Measurements from ENCODE around the gene AGAP5.
"Not testable (repeated sequence)": the region's sequence is repeated elsewhere in the genome, so short reads cannot be mapped to it uniquely, and the experiment has no call there.

Gene AGAP5

GRCh38 chr10:73697675-73698159 is at the start of gene AGAP5:
TSS of gene AGAP5 (minus strand) at chr10:73698109. CDS start at chr10:73697755, 354 bp downstream.
- H3K4me2 ChIP-seq, H3K9ac ChIP-seq, H3K36me3 ChIP-seq, H3K27me3 ChIP-seq, H3K27ac ChIP-seq, H4K20me1 ChIP-seq, H3K9me3 ChIP-seq, H3K4me3 ChIP-seq, H3K4me1 ChIP-seq: not testable (repeated sequence)

- Histone ChIP-seq H3K27ac (no peak overlapping the region), H3K4me2 (no peak overlapping the region), H3K36me3 (peaks cover 67% of the 10 kb centered on the region), H4K20me1 (peaks cover 56% of the 10 kb centered on the region), H3K9me3 (no peaks in the 10 kb centered on the region), H3K4me1 (peaks cover 27% of the 10 kb centered on the region), H3K4me3 (no peak overlapping the region), H3K9ac (no peak overlapping the region), H3K27me3 (no peaks in the 10 kb centered on the region)
- TF ChIP-seq Cebpa-rat (IDR thresholded peaks at IDR 0.05), result no peak
Measured at GRCh38 chr10:73746721-73747120, 48.8 kb upstream of the AGAP5 start.

GRCh38 chr10:73744664-73744975 is 46.7 kb upstream of the AGAP5 start:
- H3K36me3 ChIP-seq, result peaks cover 60% of the 10 kb centered on the region
- no peaks in the 10 kb centered on the region for H3K27me3 ChIP-seq
- no peaks in the 10 kb centered on the region for H3K9me3 ChIP-seq
- H4K20me1 ChIP-seq, result peaks cover 35% of the 10 kb centered on the region; the same call in 1 of the 2 replicates
- H3K4me1 ChIP-seq, result peaks cover 37% of the 10 kb centered on the region
- peak overlapping the region; percentile 96 for H3K4me2 ChIP-seq
- H3K9ac ChIP-seq, result peak overlapping the region; percentile 91
- peak overlapping the region; percentile 91 for H3K4me3 ChIP-seq
- H3K27ac ChIP-seq, result peak overlapping the region; percentile 91
- no peak for TF ChIP-seq Cebpa-rat (IDR thresholded peaks at IDR 0.05)

GRCh38 chr10:73743905-73744663 is 46.2 kb upstream of the AGAP5 start, which contains the start of gene SEC24C:
TSS of gene SEC24C (plus strand) at chr10:73744372. CDS start at chr10:73746833, 2,461 bp downstream.
- H3K4me3 ChIP-seq, result peak within 1 kb of the TSS; percentile 91
- TF ChIP-seq Cebpa-rat (IDR thresholded peaks at IDR 0.05), result no peak
- H3K27ac ChIP-seq, result peak within 1 kb of the TSS; percentile 91
- peak within 1 kb of the TSS; percentile 96 for H3K4me2 ChIP-seq
- H3K9me3 ChIP-seq, result no peaks in the 10 kb centered on the region
- H3K9ac ChIP-seq, result peak within 1 kb of the TSS; percentile 91
- H4K20me1 ChIP-seq, result peaks cover 30% of the 10 kb centered on the region; the same call in 1 of the 2 replicates
- no peaks in the 10 kb centered on the region for H3K27me3 ChIP-seq
- peaks cover 55% of the 10 kb centered on the region for H3K36me3 ChIP-seq
- H3K4me1 ChIP-seq, result peaks cover 37% of the 10 kb centered on the region

- no peak for TF ChIP-seq Cebpa-rat (IDR thresholded peaks at IDR 0.05)
- H3K27me3 ChIP-seq, result no peaks in the 10 kb centered on the region
- no peaks in the 10 kb centered on the region for H3K9me3 ChIP-seq
- H3K4me1 ChIP-seq, result peaks cover 37% of the 10 kb centered on the region
- H3K36me3 ChIP-seq, result peaks cover 48% of the 10 kb centered on the region
- peak overlapping the region; percentile 91 for H3K4me3 ChIP-seq
- peaks cover 23% of the 10 kb centered on the region; the same call in 1 of the 2 replicates for H4K20me1 ChIP-seq
- peak overlapping the region; percentile 91 for H3K9ac ChIP-seq
- peak overlapping the region; percentile 89 for H3K4me2 ChIP-seq
- H3K27ac ChIP-seq, result peak overlapping the region; percentile 91
Measured at GRCh38 chr10:73743327-73743904, 45.5 kb upstream of the AGAP5 start.

GRCh38 chr10:73742454-73742734 is 44.5 kb upstream of the AGAP5 start:
- Histone ChIP-seq H3K4me3 (no peak overlapping the region), H3K27me3 (no peaks in the 10 kb centered on the region), H3K9ac (no peak overlapping the region), H3K4me1 (peaks cover 37% of the 10 kb centered on the region), H4K20me1 (peaks cover 16% of the 10 kb centered on the region; the same call in 1 of the 2 replicates), H3K9me3 (no peaks in the 10 kb centered on the region), H3K27ac (no peak overlapping the region), H3K36me3 (peaks cover 43% of the 10 kb centered on the region), H3K4me2 (no peak overlapping the region)
- no peak for TF ChIP-seq Cebpa-rat (IDR thresholded peaks at IDR 0.05)

- not testable (repeated sequence) for H3K27ac ChIP-seq, H4K20me1 ChIP-seq, H3K9ac ChIP-seq, H3K27me3 ChIP-seq, H3K4me3 ChIP-seq, H3K9me3 ChIP-seq
- peak overlapping the region; percentile 12; the same call in 1 of the 2 replicates for H3K4me2 ChIP-seq
- H3K36me3 ChIP-seq, result peaks cover 35% of the 10 kb centered on the region
- peaks cover 31% of the 10 kb centered on the region for H3K4me1 ChIP-seq
Measured at GRCh38 chr10:73740501-73741254, 42.8 kb upstream of the AGAP5 start.

GRCh38 chr10:73734796-73735305 is 36.9 kb upstream of the AGAP5 start:
- H3K4me1 ChIP-seq, result peaks cover 12% of the 10 kb centered on the region
- H4K20me1 ChIP-seq, result peaks cover 6% of the 10 kb centered on the region; the same call in 1 of the 2 replicates
- no peak overlapping the region for H3K4me3 ChIP-seq
- H3K27ac ChIP-seq, result no peak overlapping the region
- H3K27me3 ChIP-seq, result no peaks in the 10 kb centered on the region
- peaks cover 42% of the 10 kb centered on the region for H3K36me3 ChIP-seq
- TF ChIP-seq Cebpa-rat (IDR thresholded peaks at IDR 0.05), result no peak
- H3K4me2 ChIP-seq, result no peak overlapping the region
- no peaks in the 10 kb centered on the region for H3K9me3 ChIP-seq
- H3K9ac ChIP-seq, result no peak overlapping the region

GRCh38 chr10:73734028-73734720 is 36.3 kb upstream of the AGAP5 start:
- Histone ChIP-seq H3K27ac (no peak overlapping the region), H3K9me3 (no peaks in the 10 kb centered on the region), H3K4me3 (no peak overlapping the region), H3K4me1 (peaks cover 12% of the 10 kb centered on the region), H3K4me2 (no peak overlapping the region), H3K9ac (no peak overlapping the region), H3K27me3 (no peaks in the 10 kb centered on the region), H3K36me3 (peaks cover 42% of the 10 kb centered on the region), H4K20me1 (peaks cover 6% of the 10 kb centered on the region; the same call in 1 of the 2 replicates)
- no peak for TF ChIP-seq Cebpa-rat (IDR thresholded peaks at IDR 0.05)

Data from BLaER1 (cell line).